Kidney glomerular epithelial cell (primary cell): ENCODE results near the gene GNL3L.
"Not testable (repeated sequence)": the region's sequence is repeated elsewhere in the genome, so short reads cannot be mapped to it uniquely, and the experiment has no call there.

Experiments
- DNase-seq: peaks from one replicate; lab custom pipeline; 2025; lab: John Stamatoyannopoulos, UW

GNL3L gene

GRCh38 chrX:54529552-54530356, at the start of gene GNL3L:
GNL3L (plus strand) TSS chrX:54530219; CDS start chrX:54532567, 2,348 bp downstream.
- peak; percentile 52 for DNase-seq

GRCh38 chrX:54482839-54483593, 47.0 kb upstream of the GNL3L start:
- no peak for DNase-seq

GRCh38 chrX:54483946-54484345, 46.1 kb upstream of the GNL3L start:
- DNase-seq: no peak

GRCh38 chrX:54484666-54485065, 45.4 kb upstream of the GNL3L start:
- no peak for DNase-seq

- DNase-seq: not testable (repeated sequence)
These were observed 40.2 kb upstream of the GNL3L start for GRCh38 chrX:54489819-54490218.

- DNase-seq: no peak
These were observed 37.7 kb upstream of the GNL3L start for GRCh38 chrX:54492340-54492739.

- DNase-seq: no peak
These were observed 35.6 kb upstream of the GNL3L start for GRCh38 chrX:54494166-54494988.

- no peak for DNase-seq
These were observed 34.8 kb upstream of the GNL3L start for GRCh38 chrX:54494989-54495813.

- DNase-seq: peak; percentile 5
These were observed 34.1 kb upstream of the GNL3L start, which contains the start of gene FGD1 for GRCh38 chrX:54495814-54496516. FGD1 (minus strand) TSS chrX:54496234; CDS start chrX:54495432, 802 bp downstream.

GRCh38 chrX:54496517-54496852, 33.5 kb upstream of the GNL3L start:
- DNase-seq: no peak

- DNase-seq: no peak
These were observed 33.1 kb upstream of the GNL3L start for GRCh38 chrX:54496936-54497335.

GRCh38 chrX:54509400-54509799, 20.6 kb upstream of the GNL3L start:
- no peak for DNase-seq

GRCh38 chrX:54529151-54529550, 868 bp upstream of the GNL3L start:
- DNase-seq: no peak

- no peak for DNase-seq
These were observed 410 bp downstream of the GNL3L start for GRCh38 chrX:54530357-54530900.

GRCh38 chrX:54534271-54534670, 4.3 kb downstream of the GNL3L start:
- no peak for DNase-seq

GRCh38 chrX:54540289-54540688, 10.3 kb downstream of the GNL3L start:
- peak; percentile 10 for DNase-seq

- DNase-seq: not testable (repeated sequence)
These were observed 12.2 kb downstream of the GNL3L start for GRCh38 chrX:54542239-54542638.

GRCh38 chrX:54550821-54551220, 20.8 kb downstream of the GNL3L start:
- no peak for DNase-seq

- no peak for DNase-seq
These were observed 21.8 kb downstream of the GNL3L start for GRCh38 chrX:54551801-54552200.

- not testable (repeated sequence) for DNase-seq
These were observed 25.0 kb downstream of the GNL3L start for GRCh38 chrX:54555006-54555405.

- no peak for DNase-seq
These were observed 30.4 kb downstream of the GNL3L start for GRCh38 chrX:54560411-54560810.
